H9 (cell line): ENCODE results near the gene MTRR. TPM values are rescaled to one million over a fixed set of nuclear protein-coding genes. Genes with fewer than 3 reads are reported as not detected.

Experiments used
- DNase-seq: peaks from one replicate; pipeline ENCODE4 v3.0.0-alpha.2; 2017
- H2AFZ ChIP-seq: one replicate; pipeline ENCODE4 v1.6.1; 2013; ENCODE audit warnings: mild to moderate bottlenecking, low read length, control low read depth, moderate library complexity
- H2AK5ac ChIP-seq: 2 replicates; pipeline ENCODE4 v1.6.1; 2013; ENCODE audit warnings: low read length, control low read depth, mixed read lengths; ENCODE audit not compliant: insufficient read length
- H2BK120ac ChIP-seq: one replicate; pipeline ENCODE4 v1.6.1; 2013; ENCODE audit warnings: low read depth, mild to moderate bottlenecking, low read length, control low read depth, inconsistent platforms; ENCODE audit not compliant: poor library complexity, severe bottlenecking
- H2BK12ac ChIP-seq: 2 replicates; pipeline ENCODE4 v1.6.1; 2013; ENCODE audit warnings: low read length, control low read depth, mixed read lengths, low read depth; ENCODE audit not compliant: insufficient read length
- H2BK15ac ChIP-seq: 2 replicates; pipeline ENCODE4 v1.6.1; 2013; ENCODE audit warnings: low read depth, low read length, control low read depth
- H2BK20ac ChIP-seq: one replicate; pipeline ENCODE4 v1.6.1; 2013; ENCODE audit warnings: low read depth, mild to moderate bottlenecking, low read length, control low read depth, inconsistent platforms; ENCODE audit not compliant: poor library complexity, severe bottlenecking
- H2BK5ac ChIP-seq: 2 replicates; pipeline ENCODE4 v1.6.1; 2013; ENCODE audit warnings: low read length, control low read depth, mixed read lengths; ENCODE audit not compliant: insufficient read length
- H3K14ac ChIP-seq: 2 replicates; pipeline ENCODE4 v1.6.1; 2013; ENCODE audit warnings: low read length, control low read depth; ENCODE audit not compliant: insufficient read depth
- H3K18ac ChIP-seq: 2 replicates; pipeline ENCODE4 v1.6.1; 2013; ENCODE audit warnings: low read depth, mild to moderate bottlenecking, mixed read lengths, low read length, control low read depth; ENCODE audit not compliant: insufficient read length
- H3K23ac ChIP-seq: 2 replicates; pipeline ENCODE4 v1.6.1; 2013; ENCODE audit warnings: low read length, control low read depth, mixed read lengths, low read depth; ENCODE audit not compliant: insufficient read length
- H3K23me2 ChIP-seq: 2 replicates; pipeline ENCODE4 v1.6.1; 2013; ENCODE audit warnings: low read depth, mild to moderate bottlenecking, mixed read lengths, low read length, control low read depth; ENCODE audit not compliant: insufficient read length, poor library complexity, severe bottlenecking
- H3K27ac ChIP-seq: 2 replicates; pipeline ENCODE4 v1.5.1; 2013; ENCODE audit warnings: low read length, control low read depth, mixed read lengths, low read depth; ENCODE audit not compliant: insufficient read length
- H3K27me3 ChIP-seq: 2 replicates; pipeline ENCODE4 v1.6.1; 2013; ENCODE audit warnings: low read length, control low read depth, inconsistent platforms; ENCODE audit not compliant: insufficient read depth
- H3K4ac ChIP-seq: 2 replicates; pipeline ENCODE4 v1.6.1; 2013; ENCODE audit warnings: low read depth, mild to moderate bottlenecking, control low read depth, inconsistent platforms, low read length, moderate library complexity
- H3K4me1 ChIP-seq: 2 replicates; pipeline ENCODE4 v1.6.1; 2013; ENCODE audit warnings: low read length, control low read depth, inconsistent platforms; ENCODE audit not compliant: insufficient read depth
- H3K4me2 ChIP-seq: 2 replicates; pipeline ENCODE4 v1.6.1; 2013; ENCODE audit warnings: low read length, control low read depth, mixed read lengths; ENCODE audit not compliant: insufficient read length, insufficient read depth
- H3K56ac ChIP-seq: 2 replicates; pipeline ENCODE4 v1.6.1; 2013; ENCODE audit warnings: low read depth, mild to moderate bottlenecking, mixed read lengths, low read length, control low read depth; ENCODE audit not compliant: insufficient read length
- H3K79me1 ChIP-seq: 2 replicates; pipeline ENCODE4 v1.6.1; 2013; ENCODE audit warnings: low read depth, mild to moderate bottlenecking, moderate library complexity, low read length, control low read depth, inconsistent platforms; ENCODE audit not compliant: insufficient read depth, poor library complexity, severe bottlenecking
- H3K79me2 ChIP-seq: 2 replicates; pipeline ENCODE4 v1.6.1; 2013; ENCODE audit warnings: low read length, control low read depth, inconsistent platforms; ENCODE audit not compliant: insufficient read depth
- H3K9ac ChIP-seq: 2 replicates; pipeline ENCODE4 v1.6.1; 2013; ENCODE audit warnings: low read length, control low read depth, mixed read lengths; ENCODE audit not compliant: insufficient read length; ENCODE audit errors: extremely low read depth
- H3K9me3 ChIP-seq: one replicate; pipeline ENCODE4 v1.6.1; 2013; ENCODE audit warnings: low read depth, low read length, inconsistent platforms; ENCODE audit not compliant: control insufficient read depth
- H3T11ph ChIP-seq: one replicate; pipeline ENCODE4 v1.6.1; 2013; ENCODE audit warnings: mild to moderate bottlenecking, low read length, control low read depth, inconsistent platforms
- H4K20me1 ChIP-seq: one replicate; pipeline ENCODE4 v1.6.1; 2013; ENCODE audit not compliant: control insufficient read depth, insufficient read length, insufficient read depth
- H4K5ac ChIP-seq: 2 replicates; pipeline ENCODE4 v1.6.1; 2013; ENCODE audit warnings: low read depth, mild to moderate bottlenecking, mixed read lengths, low read length, control low read depth; ENCODE audit not compliant: insufficient read length
- H4K8ac ChIP-seq: replicated peaks from 2 replicates; pipeline ENCODE4 v1.6.1; 2013; ENCODE audit warnings: low read length, control low read depth, mixed read lengths, low read depth; ENCODE audit not compliant: insufficient read length
- H4K91ac ChIP-seq: 2 replicates; pipeline ENCODE4 v1.6.1; 2013; ENCODE audit warnings: low read depth, mild to moderate bottlenecking, moderate library complexity, mixed read lengths, low read length, control low read depth; ENCODE audit not compliant: insufficient read length
- H3K27ac Mint-ChIP-seq, 3 experiments: 2 replicates in 2 of 3; 3 replicates in 1 of 3; pipeline ENCODE4 v1.8.0; 2020 to 2021; ENCODE audit warnings: mixed read lengths in 3 of 3, mild to moderate bottlenecking in 1 of 3, moderate library complexity in 1 of 3
- H3K27me3 Mint-ChIP-seq: 2 replicates; pipeline ENCODE4 v1.8.0; 2021; ENCODE audit warnings: low read depth, mild to moderate bottlenecking, moderate library complexity, mixed read lengths
- H3K36me3 Mint-ChIP-seq, 3 experiments: 2 replicates in 2 of 3; 3 replicates in 1 of 3; pipeline ENCODE4 v1.8.0; 2020 to 2021; ENCODE audit warnings: low read depth in 3 of 3, mixed read lengths in 3 of 3; ENCODE audit not compliant: insufficient read depth in 1 of 3
- H3K4me1 Mint-ChIP-seq, 2 experiments: 2 replicates each; pipeline ENCODE4 v1.8.0; 2020; ENCODE audit warnings: mixed read lengths in 2 of 2
- H3K4me3 Mint-ChIP-seq, 2 experiments: 2 replicates in 1 of 2; 3 replicates in 1 of 2; pipeline ENCODE4 v1.8.0; 2020 to 2021; ENCODE audit warnings: mild to moderate bottlenecking in 2 of 2, mixed read lengths in 2 of 2, moderate library complexity in 1 of 2
- H3K9me3 Mint-ChIP-seq, 2 experiments: 2 replicates in 1 of 2; 3 replicates in 1 of 2; pipeline ENCODE4 v1.8.0; 2020; ENCODE audit warnings: mild to moderate bottlenecking in 2 of 2, mixed read lengths in 2 of 2, moderate library complexity in 1 of 2
- CTCF ChIP-seq: fragments of 200-600 bp; sonication (generic); conservative IDR thresholded peaks from 3 replicates; pipeline ENCODE4 v1.8.0; 2021; ENCODE audit warnings: antibody characterized with exemption, mild to moderate bottlenecking
- WGBS: extraction: QIAGEN DNeasy Blood & Tissue Kit; methylation state at CpG from one replicate; pipeline ENCODE4 v1.1.7; 2013; ENCODE audit warnings: missing lambda C conversion rate, low lambda C conversion rate, mixed read lengths; ENCODE audit not compliant: insufficient read length; ENCODE audit errors: extremely low coverage; 5-methylcytosine and 5-hydroxymethylcytosine counted together
- total RNA-seq: library from RNA; stranded (reverse); gene quantifications from 2 replicates; pipeline ENCODE4 v1.2.1, GENCODE V29; 2021

The MTRR gene
- total RNA-seq, 1 experiment from 2014 or later = 66.0 TPM

- Histone ChIP-seq H3K4ac (no peak overlapping the region), H4K91ac (no peak overlapping the region), H3K14ac (no peak overlapping the region), H3T11ph (no peak overlapping the region), H3K79me2 (no peaks in the 10 kb centered on the region), H2BK20ac (no peak overlapping the region), H2AK5ac (no peak overlapping the region), H3K27me3 (peaks cover 4% of the 10 kb centered on the region), H3K27ac (no peak overlapping the region), H3K18ac (no peak overlapping the region), H2BK5ac (no peak overlapping the region), H2BK15ac (no peak overlapping the region), H3K79me1 (no peaks in the 10 kb centered on the region), H2BK12ac (no peak overlapping the region), H4K5ac (no peak overlapping the region), H3K9ac (no peak overlapping the region), H4K20me1 (no peaks in the 10 kb centered on the region), H3K23ac (no peak overlapping the region), H3K56ac (no peak overlapping the region), H4K8ac (no peak overlapping the region), H2AFZ (no peak overlapping the region), H3K4me1 (no peaks in the 10 kb centered on the region), H3K23me2 (peaks cover 8% of the 10 kb centered on the region), H3K4me2 (no peak overlapping the region), H3K9me3 (no peaks in the 10 kb centered on the region), H2BK120ac (no peak overlapping the region)
- TF ChIP-seq CTCF = no peak
- WGBS = no CpG with 5 or more reads among the region's 7 CpGs
- Mint-ChIP-seq H3K36me3 (peaks cover 0 to 6% (median 0%) of the 10 kb centered on the region in 3 experiments; a peak in 2 of 7 replicates), H3K27me3 (peaks cover 26% of the 10 kb centered on the region), H3K4me3 (no peak overlapping the region), H3K4me1 (peaks cover 7 to 9% of the 10 kb centered on the region in 2 experiments), H3K9me3 (peaks cover 0 to 6% of the 10 kb centered on the region in 2 experiments; a peak in 1 of 5 replicates), H3K27ac (no peak overlapping the region)
- no peak for DNase-seq
Observed at GRCh38 chr5:7845557-7845956, 23.4 kb upstream of the MTRR start.
